Trophoblast cell (in vitro differentiated cells and primary cell): Measurements from ENCODE around the gene NEDD9.
A peak's percentile ranks its signal among the peaks of the same experiment; 100 is the strongest.

Source experiments
- DNase-seq, 2 donors: peaks; one replicate each; pipeline ENCODE4 v3.0.0-alpha.2; 2016
- H2AFZ ChIP-seq: 2 replicates; pipeline ENCODE4 v1.6.1; 2013; ENCODE audit warnings: low read length, moderate library complexity, mild to moderate bottlenecking; ENCODE audit not compliant: insufficient read depth, poor library complexity
- H2AK5ac ChIP-seq: 2 replicates; pipeline ENCODE4 v1.6.1; 2013; ENCODE audit warnings: mild to moderate bottlenecking, low read length
- H2BK120ac ChIP-seq: 2 replicates; pipeline ENCODE4 v1.6.1; 2013; ENCODE audit warnings: low read length, mild to moderate bottlenecking, moderate library complexity; ENCODE audit not compliant: insufficient read depth, poor library complexity
- H2BK12ac ChIP-seq: 2 replicates; pipeline ENCODE4 v1.6.1; 2013; ENCODE audit warnings: mild to moderate bottlenecking, low read length, moderate library complexity
- H2BK5ac ChIP-seq: 2 replicates; pipeline ENCODE4 v1.6.1; 2013; ENCODE audit warnings: low read length, low read depth, moderate library complexity, mild to moderate bottlenecking; ENCODE audit not compliant: poor library complexity
- H3K14ac ChIP-seq: 2 replicates; pipeline ENCODE4 v1.6.1; 2013; ENCODE audit warnings: mild to moderate bottlenecking, low read length
- H3K18ac ChIP-seq: 2 replicates; pipeline ENCODE4 v1.6.1; 2013; ENCODE audit warnings: mild to moderate bottlenecking, low read length
- H3K23ac ChIP-seq: 2 replicates; pipeline ENCODE4 v1.6.1; 2013; ENCODE audit warnings: low read length
- H3K27ac ChIP-seq: 2 replicates; pipeline ENCODE4 v1.5.1; 2013; ENCODE audit warnings: low read depth, mild to moderate bottlenecking, inconsistent platforms, low read length, moderate library complexity
- H3K27me3 ChIP-seq: 2 replicates; pipeline ENCODE4 v1.6.1; 2013; ENCODE audit warnings: inconsistent platforms, mild to moderate bottlenecking, low read length, moderate library complexity; ENCODE audit not compliant: insufficient read depth
- H3K36me3 ChIP-seq, 2 experiments: 1 replicate in 1 of 2; 2 replicates in 1 of 2; pipeline ENCODE4 v1.6.1; 2013; ENCODE audit warnings: low read length in 2 of 2, mild to moderate bottlenecking in 2 of 2, moderate library complexity in 1 of 2; ENCODE audit not compliant: insufficient read depth in 2 of 2, control insufficient read depth in 1 of 2
- H3K4ac ChIP-seq: 2 replicates; pipeline ENCODE4 v1.6.1; 2013; ENCODE audit warnings: low read depth, mild to moderate bottlenecking, low read length, moderate library complexity
- H3K4me1 ChIP-seq, 2 experiments: 1 replicate in 1 of 2; 2 replicates in 1 of 2; pipeline ENCODE4 v1.6.1; 2013; ENCODE audit warnings: low read length in 2 of 2, mild to moderate bottlenecking in 2 of 2, moderate library complexity in 1 of 2; ENCODE audit not compliant: insufficient read depth in 2 of 2, control insufficient read depth in 1 of 2
- H3K4me2 ChIP-seq: 2 replicates; pipeline ENCODE4 v1.6.1; 2013; ENCODE audit warnings: inconsistent platforms, mild to moderate bottlenecking, low read length, moderate library complexity
- H3K4me3 ChIP-seq: 2 replicates; pipeline ENCODE4 v1.5.1; 2013; ENCODE audit warnings: mild to moderate bottlenecking, low read depth, low read length, inconsistent platforms
- H3K79me1 ChIP-seq: one replicate; pipeline ENCODE4 v1.6.1; 2013; ENCODE audit warnings: low read length
- H3K79me2 ChIP-seq: 2 replicates; pipeline ENCODE4 v1.6.1; 2013; ENCODE audit warnings: low read length, mild to moderate bottlenecking; ENCODE audit not compliant: control insufficient read depth, insufficient read depth, poor library complexity
- H3K9ac ChIP-seq: 2 replicates; pipeline ENCODE4 v1.6.1; 2013; ENCODE audit warnings: mild to moderate bottlenecking, low read length
- H3K9me3 ChIP-seq: 2 replicates; pipeline ENCODE4 v1.6.1; 2013; ENCODE audit warnings: low read depth, mild to moderate bottlenecking, control low read depth, inconsistent platforms, low read length; ENCODE audit not compliant: insufficient read depth
- H4K12ac ChIP-seq: 2 replicates; pipeline ENCODE4 v1.6.1; 2013; ENCODE audit warnings: low read depth, mild to moderate bottlenecking, low read length, moderate library complexity
- H4K8ac ChIP-seq: 2 replicates; pipeline ENCODE4 v1.6.1; 2013; ENCODE audit warnings: low read depth, mild to moderate bottlenecking, low read length, moderate library complexity
- H4K91ac ChIP-seq: one replicate; pipeline ENCODE4 v1.6.1; 2013; ENCODE audit warnings: low read depth, mild to moderate bottlenecking, low read length, moderate library complexity
- WGBS: extraction: QIAGEN DNeasy Blood & Tissue Kit; methylation state at CpG from one replicate; pipeline ENCODE4 v1.1.7; 2013; ENCODE audit warnings: missing lambda C conversion rate; ENCODE audit not compliant: insufficient read length, insufficient coverage; ENCODE audit errors: extremely low coverage; 5-methylcytosine and 5-hydroxymethylcytosine counted together

NEDD9 gene

DNA sequence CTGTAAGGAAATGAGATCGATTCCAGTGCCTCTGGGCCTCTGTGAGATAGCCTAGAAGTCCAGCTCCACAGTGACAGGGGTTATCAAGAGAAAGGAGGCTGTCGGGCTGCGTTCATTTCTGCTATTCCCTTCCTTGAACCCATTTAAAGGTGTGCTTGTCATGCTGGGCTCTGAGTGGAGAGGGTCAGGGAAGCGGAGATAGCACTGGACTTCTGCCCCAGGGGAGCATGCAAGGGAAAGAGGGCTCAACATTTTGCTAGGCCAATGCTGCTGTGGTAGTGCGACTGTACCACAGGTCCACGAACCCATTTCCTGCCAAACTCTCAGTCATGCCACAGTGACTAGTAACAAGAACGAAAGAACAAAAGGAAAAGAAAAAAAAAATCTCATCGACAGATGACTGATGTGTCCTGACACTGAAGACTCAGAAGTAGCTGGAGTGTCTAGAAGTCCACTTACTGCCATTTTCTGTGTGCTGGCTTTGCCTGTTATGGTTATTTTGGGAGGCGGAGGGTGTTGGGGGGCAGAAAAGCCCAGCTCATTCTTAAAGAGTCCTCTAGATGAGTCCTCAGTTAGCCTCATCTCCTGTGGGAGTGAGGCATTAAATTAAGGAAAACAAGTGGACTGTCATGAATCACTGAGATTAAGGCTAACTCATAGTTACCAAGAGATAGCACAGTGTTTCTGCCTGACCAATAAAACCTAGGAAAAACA is 8.1 kb downstream of the NEDD9 start:
- H3K27me3 ChIP-seq: no peaks in the 10 kb centered on the region
- H2BK120ac ChIP-seq: no peak overlapping the region
- no CpG with 5 or more reads among the region's 9 CpGs for WGBS
- H3K79me2 ChIP-seq: peaks cover 5% of the 10 kb centered on the region
- no peak overlapping the region for H3K9ac ChIP-seq
- peaks cover 5% of the 10 kb centered on the region for H3K79me1 ChIP-seq
- peaks cover 4 to 13% of the 10 kb centered on the region in 2 experiments for H3K4me1 ChIP-seq
- H3K14ac ChIP-seq: no peak overlapping the region
- peak overlapping the region; percentile 9 for H3K4ac ChIP-seq
- no peak overlapping the region for H3K23ac ChIP-seq
- no peak overlapping the region for H3K4me3 ChIP-seq
- no peak overlapping the region for H2AFZ ChIP-seq
- H2AK5ac ChIP-seq: no peak overlapping the region
- H2BK12ac ChIP-seq: no peak overlapping the region
- DNase-seq: no peak
- H2BK5ac ChIP-seq: no peak overlapping the region
- peaks cover 5 to 19% of the 10 kb centered on the region in 2 experiments for H3K36me3 ChIP-seq
- H3K4me2 ChIP-seq: no peak overlapping the region
- no peak overlapping the region for H4K8ac ChIP-seq
- H4K91ac ChIP-seq: no peak overlapping the region
- no peak overlapping the region for H3K18ac ChIP-seq
- no peak overlapping the region for H3K27ac ChIP-seq
- H3K9me3 ChIP-seq: no peaks in the 10 kb centered on the region
- H4K12ac ChIP-seq: no peak overlapping the region

DNA sequence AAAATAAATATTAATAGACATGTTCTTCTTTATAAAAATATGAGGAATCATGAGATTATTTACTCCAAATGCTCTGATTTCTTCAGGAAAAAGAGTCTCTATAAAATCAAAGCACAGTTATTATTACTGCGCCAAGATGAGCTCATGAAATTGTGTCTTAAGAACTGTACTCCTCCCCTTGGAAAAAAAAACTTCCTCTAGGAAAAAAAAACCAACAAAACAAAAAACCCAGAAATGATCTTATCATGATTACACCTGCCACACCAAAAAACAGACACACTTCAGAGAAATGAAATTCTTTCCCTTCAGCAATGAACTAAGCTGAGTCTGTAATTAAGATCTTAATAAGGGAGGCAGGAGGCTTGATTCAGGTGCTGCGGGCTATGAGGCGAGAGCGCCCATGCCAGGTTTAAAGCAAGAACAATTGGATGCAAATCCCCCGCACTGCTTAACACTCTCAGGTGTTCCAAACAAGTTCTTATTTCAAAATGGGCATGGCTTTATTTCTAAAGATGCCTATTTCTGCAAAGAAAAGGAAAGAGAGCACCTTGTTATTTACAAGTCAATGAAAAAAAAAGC is 9.1 kb downstream of the NEDD9 start:
- no peak overlapping the region for H3K4ac ChIP-seq
- no peak overlapping the region for H2AK5ac ChIP-seq
- H3K79me1 ChIP-seq: no peaks in the 10 kb centered on the region
- H4K91ac ChIP-seq: no peak overlapping the region
- H3K4me1 ChIP-seq: peaks cover 11 to 19% of the 10 kb centered on the region in 2 experiments
- no peak overlapping the region for H2BK120ac ChIP-seq
- no peak overlapping the region for H3K4me2 ChIP-seq
- H3K9me3 ChIP-seq: no peaks in the 10 kb centered on the region
- no peak overlapping the region for H2BK12ac ChIP-seq
- no peak for DNase-seq
- H4K12ac ChIP-seq: no peak overlapping the region
- no peak overlapping the region for H3K18ac ChIP-seq
- no peaks in the 10 kb centered on the region for H3K27me3 ChIP-seq
- H3K14ac ChIP-seq: no peak overlapping the region
- H3K23ac ChIP-seq: no peak overlapping the region
- no peak overlapping the region for H3K4me3 ChIP-seq
- no peak overlapping the region for H2AFZ ChIP-seq
- no peak overlapping the region for H3K9ac ChIP-seq
- no peak overlapping the region for H2BK5ac ChIP-seq
- H3K36me3 ChIP-seq: peaks cover 7 to 26% of the 10 kb centered on the region in 2 experiments
- H3K27ac ChIP-seq: no peak overlapping the region
- no peak overlapping the region for H4K8ac ChIP-seq
- peaks cover 2% of the 10 kb centered on the region for H3K79me2 ChIP-seq
- no CpG with 5 or more reads among the region's 5 CpGs for WGBS

GRCh38 chr6:11222385-11223277 is 9.8 kb downstream of the NEDD9 start:
- Histone ChIP-seq H2AK5ac (no peak overlapping the region), H3K9ac (no peak overlapping the region), H4K12ac (no peak overlapping the region), H3K18ac (no peak overlapping the region), H4K91ac (no peak overlapping the region), H2BK120ac (no peak overlapping the region), H3K79me2 (peaks cover 2% of the 10 kb centered on the region), H2AFZ (no peak overlapping the region), H3K4me2 (no peak overlapping the region), H3K4me3 (no peak overlapping the region), H3K27ac (no peak overlapping the region), H3K36me3 (peaks cover 7 to 26% of the 10 kb centered on the region in 2 experiments), H3K9me3 (no peaks in the 10 kb centered on the region), H3K4ac (peak overlapping the region; percentile 77), H2BK5ac (no peak overlapping the region), H2BK12ac (no peak overlapping the region), H3K14ac (no peak overlapping the region), H4K8ac (no peak overlapping the region), H3K4me1 (peaks cover 11 to 16% of the 10 kb centered on the region in 2 experiments), H3K23ac (no peak overlapping the region), H3K27me3 (no peaks in the 10 kb centered on the region), H3K79me1 (no peaks in the 10 kb centered on the region)
- DNase-seq: no peak
- no CpG with 5 or more reads among the region's 5 CpGs for WGBS

DNA sequence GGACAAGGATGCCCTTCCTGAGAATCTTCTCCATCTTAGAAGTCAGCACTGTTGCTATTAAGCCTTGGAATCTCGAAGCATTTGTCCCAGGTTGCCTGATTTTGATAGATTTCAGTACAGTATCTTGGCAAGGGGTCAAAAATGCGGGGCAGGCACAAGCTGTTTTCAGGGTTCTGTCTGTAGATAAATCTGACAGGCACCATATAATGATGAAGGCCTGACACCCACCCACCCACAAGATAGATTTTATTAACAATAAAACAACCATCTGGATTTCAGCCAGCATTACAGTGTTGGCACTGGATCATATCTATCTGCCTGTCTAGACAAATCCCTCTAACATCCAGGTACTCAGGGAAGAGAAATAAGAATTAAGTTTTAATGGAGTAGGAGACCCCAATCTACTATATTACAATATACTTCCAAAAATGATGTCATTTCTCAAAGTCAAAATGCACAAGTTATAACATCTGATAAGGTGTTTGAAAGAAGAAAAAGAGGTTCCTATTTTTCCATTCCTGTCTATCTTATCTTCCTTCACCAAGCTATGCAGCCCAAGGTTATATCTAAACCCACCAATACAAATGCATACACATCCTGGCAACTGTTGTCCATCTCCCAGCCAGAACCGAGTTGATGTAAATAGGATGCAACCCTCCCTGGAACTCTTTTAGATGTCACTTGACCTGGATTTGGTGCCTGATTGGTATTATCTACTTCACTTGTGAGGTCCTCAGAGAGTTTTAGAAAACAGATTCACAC is 10.7 kb downstream of the NEDD9 start:
- Histone ChIP-seq H3K36me3 (peaks cover 7 to 26% of the 10 kb centered on the region in 2 experiments), H3K18ac (no peak overlapping the region), H3K4ac (no peak overlapping the region), H2BK5ac (no peak overlapping the region), H3K4me2 (no peak overlapping the region), H2BK120ac (no peak overlapping the region), H4K91ac (no peak overlapping the region), H3K14ac (no peak overlapping the region), H3K9me3 (no peaks in the 10 kb centered on the region), H3K23ac (no peak overlapping the region), H3K4me1 (peaks cover 11 to 16% of the 10 kb centered on the region in 2 experiments), H3K27me3 (no peaks in the 10 kb centered on the region), H3K27ac (no peak overlapping the region), H2AK5ac (no peak overlapping the region), H4K8ac (no peak overlapping the region), H2BK12ac (no peak overlapping the region), H3K4me3 (no peak overlapping the region), H3K79me1 (no peaks in the 10 kb centered on the region), H3K9ac (no peak overlapping the region), H2AFZ (no peak overlapping the region), H3K79me2 (peaks cover 2% of the 10 kb centered on the region), H4K12ac (no peak overlapping the region)
- WGBS: no CpG with 5 or more reads among the region's 3 CpGs
- no peak for DNase-seq
